OCI-LY3 (cell line): ENCODE measurements around the gene NUP62.

Source experiments
- EZH2phosphoT487 ChIP-seq: fragments of 200-600 bp; shearing (Covaris generic); IDR thresholded peaks from 2 replicates; pipeline ENCODE4 v1.6.1; 2018; ENCODE audit warnings: antibody characterized with exemption, mixed run types, low read depth
- TF ChIP-seq, protein P1 (sequence below): fragments of 200-600, 300-600 bp; sonication (generic); IDR thresholded peaks from 2 replicates; pipeline ENCODE4 v1.5.1; 2014; ENCODE audit warnings: antibody characterized with exemption, low read length, low read depth

DNA sequence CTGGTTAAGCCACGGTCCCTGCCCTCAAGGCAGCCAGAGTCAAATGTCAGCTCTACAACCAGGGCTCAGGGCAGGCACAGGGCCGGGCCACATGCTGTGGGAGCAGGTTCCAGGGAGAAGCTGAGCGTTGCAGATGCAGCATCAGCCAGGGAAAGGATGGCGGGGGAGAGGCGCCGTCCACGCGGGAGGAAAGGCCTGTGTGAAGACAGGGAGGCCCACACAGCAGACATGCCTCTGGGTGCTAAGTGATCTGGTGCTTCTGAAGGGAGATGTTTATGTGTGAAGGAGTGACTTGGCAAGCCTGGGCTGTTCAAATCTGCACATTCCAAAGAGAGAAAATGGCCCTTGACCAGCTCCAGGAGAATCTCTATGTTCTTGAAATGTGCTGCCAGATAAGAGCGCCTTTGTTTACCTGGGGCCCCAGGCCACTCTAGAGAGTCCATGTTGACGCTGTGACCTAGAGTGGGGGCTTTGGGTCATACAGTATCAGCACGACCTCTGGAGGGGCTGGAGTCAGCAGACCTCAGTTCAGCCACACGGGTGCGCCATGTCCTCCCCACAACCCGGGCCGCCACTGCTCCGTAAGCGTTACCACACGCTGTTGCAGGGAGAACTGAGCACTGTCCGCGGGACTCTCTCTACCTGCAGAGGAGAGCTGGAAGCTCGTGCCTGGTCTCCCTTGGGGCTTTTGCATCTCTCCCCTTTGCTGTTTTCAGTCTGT, 16.2 kb downstream of the NUP62 start:
- TF ChIP-seq, protein P1, sequence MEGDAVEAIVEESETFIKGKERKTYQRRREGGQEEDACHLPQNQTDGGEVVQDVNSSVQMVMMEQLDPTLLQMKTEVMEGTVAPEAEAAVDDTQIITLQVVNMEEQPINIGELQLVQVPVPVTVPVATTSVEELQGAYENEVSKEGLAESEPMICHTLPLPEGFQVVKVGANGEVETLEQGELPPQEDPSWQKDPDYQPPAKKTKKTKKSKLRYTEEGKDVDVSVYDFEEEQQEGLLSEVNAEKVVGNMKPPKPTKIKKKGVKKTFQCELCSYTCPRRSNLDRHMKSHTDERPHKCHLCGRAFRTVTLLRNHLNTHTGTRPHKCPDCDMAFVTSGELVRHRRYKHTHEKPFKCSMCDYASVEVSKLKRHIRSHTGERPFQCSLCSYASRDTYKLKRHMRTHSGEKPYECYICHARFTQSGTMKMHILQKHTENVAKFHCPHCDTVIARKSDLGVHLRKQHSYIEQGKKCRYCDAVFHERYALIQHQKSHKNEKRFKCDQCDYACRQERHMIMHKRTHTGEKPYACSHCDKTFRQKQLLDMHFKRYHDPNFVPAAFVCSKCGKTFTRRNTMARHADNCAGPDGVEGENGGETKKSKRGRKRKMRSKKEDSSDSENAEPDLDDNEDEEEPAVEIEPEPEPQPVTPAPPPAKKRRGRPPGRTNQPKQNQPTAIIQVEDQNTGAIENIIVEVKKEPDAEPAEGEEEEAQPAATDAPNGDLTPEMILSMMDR = peak; percentile 54
- TF ChIP-seq EZH2phosphoT487 = no peak
